Urothelium cell line (cell line): Measurements from ENCODE around the gene CFAP54.
"Not testable (repeated sequence)": the region's sequence is repeated elsewhere in the genome, so short reads cannot be mapped to it uniquely, and the experiment has no call there.

Experiments used
- DNase-seq: peaks from one replicate; pipeline ENCODE4 v3.0.0; 2011; ENCODE audit warnings: low spot score, mixed read lengths
- FAIRE-seq: peaks from 2 replicates; lab custom pipeline; 2011; peaks lifted over from hg19 to GRCh38; lab: Jason Lieb, UNC

Gene CFAP54

DNA sequence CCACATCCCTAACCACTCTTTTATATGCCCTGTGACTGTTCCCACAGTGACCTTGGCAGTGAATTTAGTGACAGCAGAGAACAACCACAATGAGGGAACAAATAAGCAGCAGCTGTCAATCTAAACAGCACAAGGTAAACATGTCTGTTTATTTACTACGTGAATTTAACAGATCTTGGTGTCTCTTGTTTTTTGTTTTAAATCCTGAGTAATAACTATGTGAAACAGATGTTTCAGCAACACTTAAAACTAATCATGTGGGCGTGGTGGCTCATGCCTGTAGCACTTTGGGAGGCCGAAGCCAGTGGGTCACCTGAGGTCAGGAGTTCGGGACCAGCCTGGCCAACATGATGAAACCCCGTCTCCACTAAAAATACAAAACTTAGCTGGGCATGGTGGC lies 17.0 kb upstream of the CFAP54 start:
- FAIRE-seq, result no peak
- DNase-seq, result no peak

DNA sequence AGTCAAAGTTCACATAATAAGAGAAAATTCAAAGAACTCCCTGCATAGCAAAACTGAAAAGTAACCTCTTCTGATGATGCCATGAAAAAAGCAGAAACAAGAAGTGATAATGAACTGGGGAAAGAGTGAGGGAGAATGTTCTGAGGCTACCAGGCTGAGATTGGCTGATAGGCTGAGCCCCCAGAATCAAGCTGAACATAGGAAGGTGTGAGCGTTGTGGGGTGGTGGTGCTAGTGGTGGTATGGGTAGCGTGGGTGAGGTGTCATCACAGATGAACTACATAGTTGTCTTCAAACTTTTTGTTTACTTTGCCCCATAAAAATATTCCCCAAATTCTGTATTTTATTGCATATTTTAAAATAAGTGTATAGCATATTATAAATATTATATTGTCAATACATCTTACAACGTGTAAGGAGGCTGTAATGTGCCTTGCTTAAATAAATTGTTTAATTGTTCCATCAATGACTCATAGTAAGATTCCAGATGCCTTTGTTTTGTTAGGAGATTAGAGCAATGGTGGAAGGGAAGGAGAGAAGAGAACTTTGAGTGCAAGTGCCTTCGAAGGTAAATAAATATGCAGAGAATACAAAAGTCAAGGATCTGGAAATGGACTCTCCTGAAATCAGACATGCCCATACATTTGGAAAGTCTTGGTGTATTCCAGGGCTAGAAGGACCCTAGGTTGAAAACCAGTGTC lies 15.8 kb upstream of the CFAP54 start:
- no peak for FAIRE-seq
- DNase-seq, result no peak

- FAIRE-seq (no peak), DNase-seq (no peak)
These were observed 15.2 kb upstream of the CFAP54 start for GRCh38 chr12:96474206-96474605.

GRCh38 chr12:96478011-96478410 lies 11.4 kb upstream of the CFAP54 start:
- DNase-seq (no peak), FAIRE-seq (no peak)

DNA sequence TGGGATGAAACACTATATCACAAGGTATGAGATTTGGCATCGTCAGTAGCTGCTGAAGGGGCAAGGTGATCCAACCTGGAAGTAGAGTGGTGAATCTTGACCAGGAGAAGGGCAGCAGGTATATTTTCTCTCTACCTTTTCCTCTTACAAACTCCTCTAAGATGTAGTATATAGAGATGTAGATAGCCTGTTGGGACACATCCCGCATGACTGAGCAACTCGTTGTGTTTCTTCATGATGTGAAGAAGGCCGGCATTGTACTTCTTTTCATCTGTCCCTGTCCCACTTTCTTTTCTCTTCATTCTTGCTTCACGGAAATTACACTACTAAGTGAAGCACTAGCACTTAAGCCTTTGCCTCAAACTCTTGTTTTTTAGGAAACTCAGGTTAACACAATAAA lies 7.3 kb upstream of the CFAP54 start:
- FAIRE-seq (no peak), DNase-seq (no peak)

DNA sequence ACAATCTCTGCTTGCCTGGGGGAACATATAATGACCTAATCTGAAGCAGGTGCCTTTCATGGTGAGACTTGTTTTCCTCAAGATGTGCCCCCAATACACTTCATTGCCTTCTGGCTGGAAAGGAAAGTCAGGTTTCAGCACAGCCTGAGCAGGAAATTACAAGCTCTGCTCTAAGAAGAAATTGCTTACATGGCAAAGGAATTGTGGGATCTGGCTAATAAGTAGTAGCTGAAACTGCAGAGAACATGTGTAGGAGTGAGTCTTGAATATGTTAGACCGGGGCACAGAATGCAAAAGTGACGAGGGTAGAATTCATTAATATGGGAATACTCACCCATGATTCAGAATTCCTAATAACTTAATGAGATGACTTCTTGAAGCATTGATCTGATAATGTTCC lies 6.3 kb upstream of the CFAP54 start:
- FAIRE-seq, result no peak
- no peak for DNase-seq

DNA sequence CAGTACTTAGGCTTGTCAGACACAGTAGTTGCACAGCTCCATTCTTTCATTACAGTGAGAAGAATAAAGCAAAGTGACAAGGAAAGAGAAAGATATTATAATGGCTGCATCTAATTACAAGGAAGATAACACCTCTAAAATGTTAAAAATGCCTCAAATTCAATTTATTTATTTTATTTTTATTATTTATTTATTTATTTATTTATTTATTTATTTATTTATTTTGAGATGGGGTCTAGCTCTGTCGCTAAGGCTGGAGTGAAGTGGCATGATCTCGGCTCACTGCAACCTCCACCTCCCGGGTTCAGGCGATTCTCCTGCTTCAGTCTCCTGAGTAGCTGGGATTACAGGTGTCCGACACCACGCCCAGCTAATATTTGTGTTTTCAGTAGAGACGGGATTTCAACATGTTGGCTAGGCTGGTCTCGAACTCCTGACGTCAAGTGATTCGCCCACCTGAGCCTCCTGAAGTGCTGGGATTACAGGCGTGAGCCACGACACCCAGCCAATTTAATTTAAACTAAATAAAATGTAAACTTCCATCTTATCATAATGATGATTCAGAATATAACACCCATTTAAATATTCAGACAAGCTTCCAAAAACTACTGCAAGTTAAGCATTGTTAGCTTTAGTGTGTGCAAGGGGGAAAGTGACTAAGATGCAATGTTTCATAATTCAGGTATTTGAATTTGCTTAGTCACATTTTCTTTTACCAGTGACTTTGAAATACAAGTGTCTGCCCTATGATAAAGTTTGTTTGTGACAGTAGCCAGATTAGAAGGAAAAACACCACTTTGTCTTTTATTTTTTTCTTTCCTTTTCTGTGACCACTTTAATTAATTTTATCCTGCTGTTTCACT lies 2.4 kb upstream of the CFAP54 start:
- peak; percentile 9 for DNase-seq
- FAIRE-seq, result no peak

- DNase-seq, result no peak
- no peak for FAIRE-seq
These were observed 1.7 kb upstream of the CFAP54 start for GRCh38 chr12:96487634-96488033.

- no peak for DNase-seq
- FAIRE-seq, result no peak
These were observed 3.7 kb downstream of the CFAP54 start for GRCh38 chr12:96493106-96493505.

DNA sequence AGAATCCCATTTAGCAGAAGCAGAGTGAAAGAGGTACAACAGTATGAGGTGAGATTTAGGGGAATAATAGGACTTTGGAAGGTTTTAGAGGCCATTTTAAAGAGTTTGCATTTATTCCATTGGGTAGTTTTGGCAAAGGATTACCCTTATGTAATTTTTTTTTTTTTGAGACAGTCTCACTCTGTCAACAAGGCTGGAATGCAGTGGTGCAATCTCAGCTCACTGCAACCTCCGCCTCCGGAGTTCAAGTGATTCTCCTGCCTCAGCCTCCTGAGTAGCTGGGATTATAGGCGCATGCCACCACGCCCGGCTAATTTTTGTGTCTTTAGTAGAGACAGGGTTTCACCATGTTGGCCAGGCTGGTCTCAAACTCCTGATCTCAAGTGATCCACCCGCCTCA lies 4.8 kb downstream of the CFAP54 start:
- DNase-seq, result not testable (repeated sequence)

DNA sequence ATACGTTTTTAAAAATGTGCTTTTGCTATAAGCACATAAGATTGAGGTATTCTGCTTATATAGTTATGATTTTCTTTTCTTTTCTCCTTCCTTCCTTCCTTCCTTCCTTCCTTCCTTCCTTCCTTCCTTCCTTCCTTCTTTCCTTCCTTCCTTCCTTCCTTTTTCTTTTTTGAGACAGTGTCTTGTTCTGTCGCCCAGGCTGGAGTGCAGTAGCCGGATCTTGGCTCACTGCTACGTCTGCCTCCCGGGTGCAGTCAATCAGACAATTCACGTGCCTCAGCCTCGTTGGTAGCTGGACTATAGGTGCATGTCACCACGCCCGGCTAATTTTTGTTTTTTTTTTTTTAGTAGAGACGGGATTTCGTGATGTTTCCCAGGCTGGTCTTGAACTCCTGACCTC lies 5.8 kb downstream of the CFAP54 start:
- DNase-seq (no peak), FAIRE-seq (no peak)

More for the DNA sequence above, 4.8 kb downstream of the CFAP54 start:
- FAIRE-seq, result not testable (repeated sequence)

DNA sequence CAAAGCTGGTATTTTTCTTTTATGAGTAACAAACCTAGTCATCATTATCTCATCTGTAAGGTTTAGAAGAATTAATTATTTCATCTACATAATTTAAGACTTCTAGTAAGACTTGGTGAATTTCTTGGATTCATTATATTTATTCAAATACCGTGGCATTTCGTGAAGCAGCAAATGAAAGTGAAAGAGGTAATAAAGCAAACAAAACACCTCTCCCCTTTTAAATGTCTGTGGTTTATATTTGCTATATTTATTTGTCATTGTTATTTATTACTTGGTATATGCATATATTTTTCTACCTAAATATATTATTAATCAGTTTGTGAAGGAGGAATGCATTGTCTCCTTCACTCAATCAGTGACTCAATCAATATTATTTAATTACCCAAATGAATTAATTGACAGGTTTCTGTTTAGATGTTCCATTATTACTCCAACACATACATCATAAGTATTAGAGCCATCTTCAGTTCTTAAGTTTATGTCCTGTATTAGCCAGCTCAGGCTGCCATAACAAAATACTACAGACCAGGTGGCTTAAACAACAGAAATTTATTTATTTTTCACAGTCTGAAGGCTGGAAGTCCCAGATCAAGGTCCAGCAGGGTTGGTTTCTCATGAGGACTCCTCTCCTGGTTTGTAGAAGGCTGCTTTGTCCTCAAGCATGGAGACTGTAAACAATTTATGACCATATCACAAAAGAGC lies 6.6 kb downstream of the CFAP54 start:
- FAIRE-seq, result no peak
- DNase-seq, result no peak

DNA sequence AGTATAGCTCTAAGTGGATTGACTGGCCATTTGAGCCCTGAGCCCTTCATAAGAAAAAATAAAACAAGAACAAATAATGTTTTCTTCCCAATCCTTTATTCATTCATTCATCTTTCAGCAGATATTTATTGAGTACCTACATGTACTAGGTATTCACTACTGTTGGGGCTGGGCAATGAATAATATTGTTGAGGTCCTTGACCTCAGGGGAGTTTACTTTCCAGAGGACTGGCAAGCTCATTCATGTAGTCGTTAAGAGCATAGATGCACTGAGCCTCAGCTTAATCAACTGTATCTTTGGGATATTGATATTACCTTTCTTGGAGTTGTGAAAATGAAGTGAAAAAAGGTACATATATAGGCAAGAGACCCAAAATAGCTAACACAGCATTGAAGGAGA lies 7.6 kb downstream of the CFAP54 start:
- no peak for DNase-seq
- no peak for FAIRE-seq

DNA sequence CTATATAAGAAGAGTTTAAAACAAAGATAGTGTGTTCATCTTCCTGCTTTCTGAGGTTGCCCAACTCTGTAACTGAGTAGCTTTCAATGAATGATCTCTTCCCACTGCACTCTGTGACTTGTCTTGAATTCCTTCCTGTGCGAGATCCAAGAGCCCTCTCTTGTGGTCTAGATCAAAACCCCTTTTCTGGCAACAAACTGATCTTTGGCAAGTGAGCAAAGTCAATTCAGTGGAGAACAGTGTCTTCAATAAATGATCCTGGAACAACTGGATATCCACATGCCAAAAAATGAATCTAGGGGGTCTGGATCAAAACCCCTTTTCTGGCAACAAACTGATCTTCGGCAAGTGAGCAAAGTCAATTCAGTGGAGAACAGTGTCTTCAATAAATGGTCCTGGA lies 8.5 kb downstream of the CFAP54 start:
- no peak for FAIRE-seq
- DNase-seq, result no peak

- DNase-seq, result no peak
- no peak for FAIRE-seq
These were observed 11.3 kb downstream of the CFAP54 start for GRCh38 chr12:96500693-96501092.

DNA sequence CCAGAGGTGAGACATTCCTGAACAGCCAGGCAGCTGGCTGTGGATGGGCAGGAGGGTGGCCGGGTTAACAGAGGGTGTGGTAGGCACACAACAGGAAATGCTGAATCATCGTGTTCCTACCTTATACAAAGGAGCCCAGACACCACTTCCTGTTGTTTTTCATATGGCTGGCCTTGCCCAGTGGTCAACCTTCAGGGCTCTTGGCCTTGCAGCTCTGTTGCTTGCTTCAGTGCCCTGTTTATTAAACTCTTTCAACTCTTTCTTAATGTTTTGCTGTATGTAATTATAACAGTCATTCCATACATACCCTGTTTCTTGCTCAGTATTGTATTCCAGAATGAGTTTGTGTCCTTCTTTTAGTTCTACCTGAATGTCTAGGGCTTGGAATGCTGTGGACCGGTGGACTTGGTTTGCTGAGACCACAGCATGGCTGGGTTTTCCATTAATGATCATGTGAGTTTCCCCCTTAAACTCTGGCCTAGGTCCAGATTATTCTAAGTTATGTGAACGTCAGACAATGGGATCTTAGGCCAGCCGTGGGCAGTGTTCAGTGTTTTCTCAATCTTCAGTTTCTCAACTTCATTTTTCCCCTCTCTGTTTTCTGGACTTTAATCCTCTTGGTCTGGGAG lies 11.9 kb downstream of the CFAP54 start:
- FAIRE-seq (no peak), DNase-seq (peak; percentile 80)

DNA sequence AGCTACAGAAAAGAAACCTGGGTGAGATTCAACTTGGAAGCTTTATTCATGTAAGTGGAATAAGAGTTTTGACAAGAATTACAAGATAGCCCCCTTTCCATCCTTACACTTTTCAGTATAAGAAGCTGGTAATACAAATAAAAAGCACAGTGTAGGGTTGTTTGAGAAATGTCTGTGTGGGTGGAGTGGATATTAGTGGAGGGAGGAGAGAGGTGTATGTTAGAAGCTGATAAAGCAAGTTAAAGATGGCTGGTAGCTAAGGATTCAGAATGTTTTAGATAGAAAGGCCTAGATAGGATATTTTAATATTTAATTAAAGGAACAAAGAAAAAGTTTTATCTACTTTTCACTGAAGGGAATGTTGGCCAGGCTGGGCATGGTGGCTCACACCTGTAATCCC lies 12.5 kb downstream of the CFAP54 start:
- no peak for FAIRE-seq
- no peak for DNase-seq

DNA sequence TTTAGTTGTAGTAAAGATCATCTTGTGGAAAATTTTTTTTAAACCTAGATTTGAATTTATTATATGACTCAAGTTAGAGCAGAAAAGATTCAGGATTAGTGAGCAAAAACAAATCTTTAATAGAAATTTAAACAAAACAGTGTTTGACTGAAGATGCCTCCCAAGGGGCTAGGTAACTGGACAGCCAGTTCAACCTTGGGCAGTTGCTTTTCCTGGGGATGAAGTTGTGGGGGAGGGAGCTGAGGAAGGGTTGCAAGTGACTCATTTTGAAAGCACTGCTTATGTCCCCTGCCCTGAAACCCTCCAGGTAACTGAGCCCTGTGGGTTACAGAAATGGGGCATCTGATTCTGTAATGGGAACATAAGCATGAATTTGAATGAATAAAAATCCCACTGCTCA lies 13.1 kb downstream of the CFAP54 start:
- FAIRE-seq (no peak), DNase-seq (peak; percentile 24)

DNA sequence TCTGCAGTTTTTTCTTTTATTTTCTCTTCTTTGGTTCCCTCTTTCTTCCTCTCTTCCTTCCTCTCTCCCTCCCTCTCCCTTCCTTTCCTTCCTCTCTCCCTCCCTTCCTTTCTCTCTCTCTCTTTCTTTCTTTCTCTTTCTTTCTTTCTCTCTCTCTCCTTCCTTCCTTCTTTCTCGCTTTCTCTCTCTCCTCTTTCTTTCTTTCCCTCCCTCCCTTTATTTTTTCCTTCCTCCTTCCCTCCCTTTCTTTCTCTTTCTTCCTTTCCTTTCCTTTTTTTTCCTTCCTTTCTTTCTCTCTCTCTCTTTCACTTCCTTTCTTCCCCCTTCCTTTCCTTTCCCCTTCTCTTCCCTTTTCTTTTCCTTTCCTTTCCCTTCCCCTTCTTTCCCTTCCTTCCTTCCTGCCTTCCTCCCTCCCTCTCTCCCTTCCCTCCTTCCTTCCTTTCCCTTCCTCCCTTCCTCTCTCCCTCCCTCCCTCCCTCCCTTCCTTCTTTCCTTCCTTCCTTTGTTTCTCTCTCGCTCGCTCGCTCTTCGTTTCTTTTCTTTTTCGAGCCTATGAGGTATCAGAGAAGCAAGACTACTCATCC lies 13.7 kb downstream of the CFAP54 start:
- FAIRE-seq (no peak), DNase-seq (no peak)

GRCh38 chr12:96503976-96504375 lies 14.6 kb downstream of the CFAP54 start:
- FAIRE-seq (no peak), DNase-seq (no peak)

DNA sequence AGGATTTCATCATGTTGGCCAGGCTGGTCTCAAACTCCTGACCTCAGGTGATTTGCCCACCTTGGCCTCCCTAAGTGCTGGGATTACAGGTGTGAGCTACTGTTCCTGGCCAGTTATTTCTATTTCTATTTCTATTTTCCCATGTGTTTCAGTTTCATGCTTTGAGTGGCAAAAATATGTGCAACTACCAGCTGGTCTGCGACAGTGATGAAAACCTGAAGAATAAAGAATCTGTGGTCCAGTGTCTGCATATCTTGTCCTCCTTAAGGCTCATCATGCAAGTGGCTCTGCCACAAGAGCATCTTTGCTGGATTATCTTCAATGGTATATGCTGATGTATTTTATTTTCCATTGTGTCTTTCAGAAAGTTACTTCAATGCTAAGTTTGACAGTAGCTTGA lies 17.4 kb downstream of the CFAP54 start:
- DNase-seq (no peak), FAIRE-seq (no peak)
